Measurements from ENCODE around the gene GTF3C4. TPM values are rescaled to one million over a fixed set of nuclear protein-coding genes. Genes with fewer than 3 reads are reported as not detected.

GTF3C4 gene, protein sequence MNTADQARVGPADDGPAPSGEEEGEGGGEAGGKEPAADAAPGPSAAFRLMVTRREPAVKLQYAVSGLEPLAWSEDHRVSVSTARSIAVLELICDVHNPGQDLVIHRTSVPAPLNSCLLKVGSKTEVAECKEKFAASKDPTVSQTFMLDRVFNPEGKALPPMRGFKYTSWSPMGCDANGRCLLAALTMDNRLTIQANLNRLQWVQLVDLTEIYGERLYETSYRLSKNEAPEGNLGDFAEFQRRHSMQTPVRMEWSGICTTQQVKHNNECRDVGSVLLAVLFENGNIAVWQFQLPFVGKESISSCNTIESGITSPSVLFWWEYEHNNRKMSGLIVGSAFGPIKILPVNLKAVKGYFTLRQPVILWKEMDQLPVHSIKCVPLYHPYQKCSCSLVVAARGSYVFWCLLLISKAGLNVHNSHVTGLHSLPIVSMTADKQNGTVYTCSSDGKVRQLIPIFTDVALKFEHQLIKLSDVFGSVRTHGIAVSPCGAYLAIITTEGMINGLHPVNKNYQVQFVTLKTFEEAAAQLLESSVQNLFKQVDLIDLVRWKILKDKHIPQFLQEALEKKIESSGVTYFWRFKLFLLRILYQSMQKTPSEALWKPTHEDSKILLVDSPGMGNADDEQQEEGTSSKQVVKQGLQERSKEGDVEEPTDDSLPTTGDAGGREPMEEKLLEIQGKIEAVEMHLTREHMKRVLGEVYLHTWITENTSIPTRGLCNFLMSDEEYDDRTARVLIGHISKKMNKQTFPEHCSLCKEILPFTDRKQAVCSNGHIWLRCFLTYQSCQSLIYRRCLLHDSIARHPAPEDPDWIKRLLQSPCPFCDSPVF
- total RNA-seq (10 to 100 TPM in 6 of 7 donors, 1 to 10 TPM in 1; 9.3 to 11.7 (median 10.9) TPM), polyA plus RNA-seq (1 to 10 TPM; 1.8 to 2.8 (median 2.1) TPM)
- long read RNA-seq, donor 1, full-length matches to known transcripts, result 2 of 2 reads
- long read RNA-seq, donor 1, partial matches to known transcripts, result 0 of 2 reads
- long read RNA-seq, donor 1, other reads (novel, unspliced or antisense), result 0 of 2 reads
- long read RNA-seq, donor 2, result 0 reads

DNA sequence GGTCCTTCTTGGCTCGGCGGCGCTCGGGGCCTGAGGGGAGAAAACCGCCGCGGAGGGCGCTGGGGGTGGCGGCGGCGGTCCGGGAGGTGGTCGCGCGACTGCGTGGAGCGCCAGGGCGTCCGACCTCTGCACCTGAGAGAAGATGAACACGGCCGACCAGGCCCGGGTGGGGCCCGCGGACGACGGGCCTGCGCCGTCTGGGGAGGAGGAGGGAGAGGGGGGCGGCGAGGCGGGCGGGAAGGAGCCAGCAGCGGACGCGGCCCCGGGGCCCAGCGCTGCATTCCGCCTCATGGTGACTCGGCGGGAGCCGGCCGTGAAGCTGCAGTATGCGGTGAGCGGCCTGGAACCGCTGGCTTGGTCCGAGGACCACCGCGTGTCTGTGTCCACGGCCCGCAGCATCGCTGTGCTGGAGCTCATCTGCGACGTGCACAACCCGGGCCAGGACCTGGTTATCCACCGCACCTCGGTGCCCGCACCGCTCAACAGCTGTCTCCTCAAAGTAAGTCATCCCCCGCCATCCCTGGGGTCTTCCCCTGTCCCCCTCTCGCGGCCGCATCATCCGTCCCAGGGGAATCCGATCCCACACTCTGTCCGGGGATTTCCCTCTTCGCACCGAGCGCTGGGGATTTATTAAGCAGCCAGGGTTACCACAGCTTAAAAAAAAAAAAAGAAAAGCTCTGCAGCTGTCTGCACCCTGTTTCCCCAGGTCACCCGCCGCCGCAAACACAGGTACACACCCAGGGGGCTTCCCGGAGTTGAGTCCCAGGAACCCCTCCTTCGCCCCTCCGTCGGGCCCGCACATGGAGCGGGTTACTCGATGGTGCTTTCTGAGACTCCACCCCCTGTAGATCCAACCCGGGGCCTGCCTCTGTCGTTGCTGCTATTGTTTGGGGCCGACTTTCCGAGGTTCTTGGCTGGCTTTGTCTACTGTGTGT lies at the start of gene GTF3C4:
TSS of gene GTF3C4 (plus strand) at position 8 of the 935 bp plus-strand sequence. CDS start at position 143, 135 bp downstream.
- peaks cover 0 to 2% (median 0%) of the 10 kb centered on the region in 6 donors for H3K36me3 ChIP-seq
- H3K27ac ChIP-seq, result peak within 1 kb of the TSS; percentile 92 to 98 (median 94)
- intact Hi-C loops (cut with DNase I; ENCODE audit: low total_unique reads), result no loop called here
- H3K4me1 ChIP-seq, result peaks cover 16 to 74% (median 46%) of the 10 kb centered on the region in 6 donors
- H3K9me3 ChIP-seq, result no peaks in the 10 kb centered on the region
- WGBS, 5 donors, result 0 to 1% (median 1%) methylated on average over 36 to 82 of the region's 82 CpGs
- TF ChIP-seq POLR2AphosphoS5 (IDR thresholded peaks at IDR 0.05), result peak in 2 of 3 donors; percentile 6 to 78
- TF ChIP-seq, protein P1, sequence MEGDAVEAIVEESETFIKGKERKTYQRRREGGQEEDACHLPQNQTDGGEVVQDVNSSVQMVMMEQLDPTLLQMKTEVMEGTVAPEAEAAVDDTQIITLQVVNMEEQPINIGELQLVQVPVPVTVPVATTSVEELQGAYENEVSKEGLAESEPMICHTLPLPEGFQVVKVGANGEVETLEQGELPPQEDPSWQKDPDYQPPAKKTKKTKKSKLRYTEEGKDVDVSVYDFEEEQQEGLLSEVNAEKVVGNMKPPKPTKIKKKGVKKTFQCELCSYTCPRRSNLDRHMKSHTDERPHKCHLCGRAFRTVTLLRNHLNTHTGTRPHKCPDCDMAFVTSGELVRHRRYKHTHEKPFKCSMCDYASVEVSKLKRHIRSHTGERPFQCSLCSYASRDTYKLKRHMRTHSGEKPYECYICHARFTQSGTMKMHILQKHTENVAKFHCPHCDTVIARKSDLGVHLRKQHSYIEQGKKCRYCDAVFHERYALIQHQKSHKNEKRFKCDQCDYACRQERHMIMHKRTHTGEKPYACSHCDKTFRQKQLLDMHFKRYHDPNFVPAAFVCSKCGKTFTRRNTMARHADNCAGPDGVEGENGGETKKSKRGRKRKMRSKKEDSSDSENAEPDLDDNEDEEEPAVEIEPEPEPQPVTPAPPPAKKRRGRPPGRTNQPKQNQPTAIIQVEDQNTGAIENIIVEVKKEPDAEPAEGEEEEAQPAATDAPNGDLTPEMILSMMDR (IDR thresholded peaks at IDR 0.05 in 8 of 11, conservative IDR thresholded peaks at IDR 0.05 in 3 of 11), result peak in 1 of 11 experiments; percentile 3
- no peak for TF ChIP-seq POLR2A (IDR thresholded peaks at IDR 0.05)
- peak; percentile 97 for DNase-seq
- peak within 1 kb of the TSS; percentile 95 to 100 (median 99) for H3K4me3 ChIP-seq
- H3K27me3 ChIP-seq (replicated peaks in 1 of 7), result no peaks in the 10 kb centered on the region

DNA sequence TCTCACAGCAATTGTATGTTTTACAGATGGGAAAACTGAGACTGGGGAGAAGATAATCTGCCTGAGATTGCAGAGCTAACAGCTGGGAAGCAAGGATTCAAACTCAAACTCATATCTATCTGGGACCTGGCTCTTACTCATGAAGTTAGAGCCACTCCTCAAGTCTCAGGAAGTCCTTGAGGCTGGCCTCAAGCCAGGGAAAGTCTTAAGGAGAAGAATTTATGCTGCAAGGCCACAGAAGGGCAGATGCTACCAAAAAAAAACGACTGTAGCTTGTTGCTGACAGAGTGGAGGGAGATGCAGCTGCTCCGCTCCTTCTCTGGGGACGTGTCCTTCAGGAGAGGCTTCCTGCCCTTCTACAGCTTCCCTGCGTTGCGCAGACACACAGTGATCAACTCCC lies 48.1 kb upstream of the GTF3C4 start:
- WGBS, 5 donors, result 68 to 82% (median 77%) methylated on average over 5 of the region's 5 CpGs
- intact Hi-C loops (cut with DNase I; ENCODE audit: low total_unique reads), result no loop called here
- Histone ChIP-seq H3K27ac (no peak overlapping the region), H3K4me3 (no peak overlapping the region), H3K27me3 (replicated peaks in 1 of 7) (no peaks in the 10 kb centered on the region), H3K9me3 (no peaks in the 10 kb centered on the region), H3K36me3 (peaks cover 0 to 100% (median 44%) of the 10 kb centered on the region in 6 donors), H3K4me1 (no peaks in the 10 kb centered on the region)
- no peak for TF ChIP-seq POLR2A (IDR thresholded peaks at IDR 0.05)
- TF ChIP-seq, protein P1 (IDR thresholded peaks at IDR 0.05 in 8 of 11, conservative IDR thresholded peaks at IDR 0.05 in 3 of 11), result no peak
- TF ChIP-seq POLR2AphosphoS5 (IDR thresholded peaks at IDR 0.05), result no peak
- no peak for DNase-seq

DNA sequence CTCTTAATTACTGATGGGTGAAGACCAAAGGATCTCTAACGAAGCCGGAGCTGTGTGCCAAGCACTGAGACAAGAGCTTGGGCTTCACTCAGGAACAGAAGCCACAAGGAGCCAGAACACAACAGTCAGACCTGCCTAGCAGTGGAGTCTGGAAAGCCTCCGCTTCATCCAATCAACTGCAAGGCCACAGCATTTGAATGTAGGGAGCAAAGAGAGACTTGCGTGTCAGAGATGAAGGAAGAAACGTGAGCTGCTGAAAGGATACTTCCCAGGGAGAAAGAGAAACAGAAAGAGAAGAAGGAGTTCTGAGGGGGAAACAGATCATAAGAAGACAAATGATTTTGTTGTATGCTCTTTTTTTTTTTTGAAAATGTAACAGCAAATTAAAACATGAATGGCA lies 44.0 kb upstream of the GTF3C4 start:
- TF ChIP-seq POLR2A (IDR thresholded peaks at IDR 0.05), result no peak
- TF ChIP-seq, protein P1 (IDR thresholded peaks at IDR 0.05 in 8 of 11, conservative IDR thresholded peaks at IDR 0.05 in 3 of 11), result no peak
- no peak for TF ChIP-seq POLR2AphosphoS5 (IDR thresholded peaks at IDR 0.05)
- Histone ChIP-seq H3K4me1 (no peaks in the 10 kb centered on the region), H3K27ac (no peak overlapping the region), H3K27me3 (replicated peaks in 1 of 7) (no peaks in the 10 kb centered on the region), H3K9me3 (no peaks in the 10 kb centered on the region), H3K36me3 (peaks cover 3 to 100% (median 57%) of the 10 kb centered on the region in 6 donors), H3K4me3 (no peak overlapping the region)
- intact Hi-C loops (cut with DNase I; ENCODE audit: low total_unique reads), result no loop called here
- no peak for DNase-seq
- WGBS, 5 donors, result 88 to 97% (median 92%) methylated on average over 5 of the region's 5 CpGs

Measured in spleen (tissue), 13 donors.